SK-N-MC (cell line): Measurements from ENCODE around the gene ABCG4.

Experiments
- EZH2 ChIP-seq: fragments of 200-600 bp; sonication (generic); IDR thresholded peaks from one replicate; pipeline ENCODE4 v1.6.1; 2017; ENCODE audit warnings: antibody characterized with exemption
- FOXP2 ChIP-seq: optimal IDR thresholded peaks from 2 replicates; pipeline ENCODE3; 2011; ENCODE audit warnings: mild to moderate bottlenecking, moderate library complexity; ENCODE audit not compliant: insufficient read depth; ENCODE audit errors: extremely low read length, control extremely low read depth
- POLR2AphosphoS5 ChIP-seq: IDR thresholded peaks from 2 replicates; pipeline ENCODE4 v1.6.1; 2012; ENCODE audit warnings: mild to moderate bottlenecking, low read depth, low read length, borderline replicate concordance

- TF ChIP-seq POLR2AphosphoS5 (0 out of 2 replicates have a peak, but pooled peaks have one; percentile 40), EZH2 (no peak), FOXP2 (peak; percentile 78)
Observed at GRCh38 chr11:119101759-119102423, 47.0 kb upstream of the ABCG4 start, which contains the start of gene DPAGT1.
